Endometrial microvascular endothelial cells (primary cell): ENCODE measurements around the gene OPCML. TPM values are rescaled to one million over a fixed set of nuclear protein-coding genes. Genes with fewer than 3 reads are reported as not detected.

ENCODE experiments used
- in situ Hi-C: cut with HindIII; loops from 2 replicates; pipeline ENCODE4 v1.10.0; 2017; ENCODE audit warnings: low sequenced_read_pairs, low pct_unique_long_range_greater_than_20kb; ENCODE audit errors: inconsistent ontology term
- total RNA-seq: library from RNA; depleted of rRNA; stranded (reverse); fragments of >200 nt; gene quantifications from one replicate; pipeline ENCODE4 v1.2.3, GENCODE V29; 2015; ENCODE audit errors: inconsistent ontology term

OPCML gene
- total RNA-seq, 1 donor from 2014 or later = not detected

GRCh38 chr11:132639986-132640385 lies 892.3 kb downstream of the OPCML start:
- in situ Hi-C loops = no loop called here

GRCh38 chr11:132639403-132639802 lies 892.9 kb downstream of the OPCML start:
- in situ Hi-C loops = no loop called here

GRCh38 chr11:132638423-132638822 lies 893.9 kb downstream of the OPCML start:
- in situ Hi-C loops = no loop called here

GRCh38 chr11:132636523-132636922 lies 895.8 kb downstream of the OPCML start:
- in situ Hi-C loops = no loop called here

GRCh38 chr11:132632641-132633124 lies 899.6 kb downstream of the OPCML start:
- in situ Hi-C loops = no loop called here

- in situ Hi-C loops = no loop called here
Observed at GRCh38 chr11:132631989-132632388, 900.3 kb downstream of the OPCML start.

GRCh38 chr11:132627981-132628380 lies 904.3 kb downstream of the OPCML start:
- in situ Hi-C loops = no loop called here

- in situ Hi-C loops = no loop called here
Observed at GRCh38 chr11:132626446-132626845, 905.9 kb downstream of the OPCML start.

- in situ Hi-C loops = no loop called here
Observed at GRCh38 chr11:132623511-132623910, 908.8 kb downstream of the OPCML start.

GRCh38 chr11:132621976-132622580 lies 910.2 kb downstream of the OPCML start:
- in situ Hi-C loops = no loop called here

GRCh38 chr11:132620423-132620822 lies 911.9 kb downstream of the OPCML start:
- in situ Hi-C loops = no loop called here

- in situ Hi-C loops = no loop called here
Observed at GRCh38 chr11:132610791-132611190, 921.5 kb downstream of the OPCML start.

GRCh38 chr11:132610216-132610615 lies 922.1 kb downstream of the OPCML start:
- in situ Hi-C loops = no loop called here

GRCh38 chr11:132607575-132607974 lies 924.7 kb downstream of the OPCML start:
- in situ Hi-C loops = no loop called here

- in situ Hi-C loops = no loop called here
Observed at GRCh38 chr11:132605825-132606570, 926.3 kb downstream of the OPCML start.

- in situ Hi-C loops = no loop called here
Observed at GRCh38 chr11:132604431-132604830, 927.9 kb downstream of the OPCML start.

GRCh38 chr11:132601875-132602274 lies 930.4 kb downstream of the OPCML start:
- in situ Hi-C loops = no loop called here

- in situ Hi-C loops = no loop called here
Observed at GRCh38 chr11:132595711-132596134, 936.6 kb downstream of the OPCML start.

GRCh38 chr11:132595246-132595645 lies 937.1 kb downstream of the OPCML start:
- in situ Hi-C loops = no loop called here

GRCh38 chr11:132590986-132591385 lies 941.3 kb downstream of the OPCML start:
- in situ Hi-C loops = no loop called here
